CD1c-positive myeloid dendritic cell (primary cell): ENCODE results near the gene FAM98A.

Experiments used
- DNase-seq: peaks from one replicate; pipeline ENCODE4 v3.0.0-alpha.2; 2016; ENCODE audit errors: extremely low spot score

The FAM98A gene

GRCh38 chr2:33599175-33599942 is at the start of gene FAM98A:
TSS of gene FAM98A (minus strand) at chr2:33599299. CDS start at chr2:33599221, 78 bp downstream.
- DNase-seq = peak; percentile 100

DNA sequence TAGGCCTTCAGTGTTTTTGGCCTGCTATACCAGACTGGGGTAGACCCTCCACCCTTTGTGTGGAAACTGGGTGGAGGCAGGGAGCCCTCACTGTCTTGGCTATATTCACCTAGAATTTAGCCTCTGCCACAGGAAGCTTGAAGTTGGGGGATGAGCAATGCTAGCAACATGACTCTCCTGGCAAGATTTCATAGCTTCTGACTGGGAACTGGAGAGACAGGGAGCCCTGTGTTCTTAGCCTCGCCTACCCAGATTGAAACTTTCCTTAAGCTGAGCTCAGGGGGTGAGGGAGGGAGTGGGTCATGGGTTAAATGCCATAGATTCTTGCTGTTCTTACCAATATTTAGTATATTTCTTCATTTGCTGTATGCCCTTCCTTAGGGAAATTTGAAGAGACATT is 46.8 kb upstream of the FAM98A start:
- no peak for DNase-seq

- no peak for DNase-seq
Measured at GRCh38 chr2:33644215-33644614, 45.1 kb upstream of the FAM98A start.

DNA sequence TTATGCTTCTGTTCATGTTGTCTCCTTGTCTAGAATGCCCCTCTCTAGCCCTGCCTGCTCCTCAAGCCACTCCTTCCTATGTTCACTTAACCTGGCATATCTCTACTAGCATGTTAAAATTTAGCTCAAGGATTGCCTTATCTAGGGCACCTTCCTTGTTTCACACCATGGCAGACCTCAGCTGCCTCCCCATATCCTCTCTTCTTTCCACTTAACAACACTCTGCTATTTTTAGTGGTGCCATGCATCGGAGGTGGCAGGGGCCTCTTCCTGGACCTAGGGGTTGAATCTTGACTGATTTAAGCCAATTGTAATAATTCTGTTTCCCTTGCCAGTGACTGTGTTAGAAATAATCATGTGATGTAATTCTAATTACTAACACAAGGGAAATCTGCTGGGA is 36.9 kb upstream of the FAM98A start:
- DNase-seq = no peak

DNA sequence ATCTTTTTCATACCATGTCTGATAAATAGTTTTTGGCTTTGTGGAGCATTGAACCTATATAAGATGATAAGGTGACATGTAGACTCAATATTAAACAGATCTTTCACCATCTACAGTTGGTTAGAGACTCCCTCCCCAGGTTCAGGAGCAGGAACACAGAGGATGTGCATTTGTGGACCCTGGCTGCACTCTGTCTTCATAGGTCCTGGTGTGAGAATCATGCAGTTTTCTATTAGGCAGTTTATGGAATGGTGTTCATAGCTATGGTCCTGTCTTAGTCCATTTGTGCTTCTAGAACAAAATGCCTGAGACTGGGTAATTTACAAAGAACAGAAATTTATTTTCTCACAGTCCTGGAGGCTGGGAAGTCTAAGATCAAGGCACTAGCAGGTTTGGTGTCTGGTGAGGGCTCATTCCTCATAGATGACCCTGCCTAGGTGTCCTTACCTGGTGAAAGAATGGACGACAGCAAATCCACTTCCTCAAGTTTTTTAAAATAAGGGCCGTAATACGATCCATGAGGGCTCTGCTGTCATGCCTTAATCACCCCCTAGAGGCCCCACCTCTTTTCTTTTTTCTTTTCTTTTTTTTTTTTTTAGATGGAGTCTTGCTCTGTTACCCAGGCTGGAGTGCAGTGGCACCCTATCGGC is 35.3 kb upstream of the FAM98A start:
- DNase-seq = no peak

GRCh38 chr2:33633315-33633714 is 34.2 kb upstream of the FAM98A start:
- no peak for DNase-seq

- no peak for DNase-seq
Measured at GRCh38 chr2:33632831-33633230, 33.7 kb upstream of the FAM98A start.

DNA sequence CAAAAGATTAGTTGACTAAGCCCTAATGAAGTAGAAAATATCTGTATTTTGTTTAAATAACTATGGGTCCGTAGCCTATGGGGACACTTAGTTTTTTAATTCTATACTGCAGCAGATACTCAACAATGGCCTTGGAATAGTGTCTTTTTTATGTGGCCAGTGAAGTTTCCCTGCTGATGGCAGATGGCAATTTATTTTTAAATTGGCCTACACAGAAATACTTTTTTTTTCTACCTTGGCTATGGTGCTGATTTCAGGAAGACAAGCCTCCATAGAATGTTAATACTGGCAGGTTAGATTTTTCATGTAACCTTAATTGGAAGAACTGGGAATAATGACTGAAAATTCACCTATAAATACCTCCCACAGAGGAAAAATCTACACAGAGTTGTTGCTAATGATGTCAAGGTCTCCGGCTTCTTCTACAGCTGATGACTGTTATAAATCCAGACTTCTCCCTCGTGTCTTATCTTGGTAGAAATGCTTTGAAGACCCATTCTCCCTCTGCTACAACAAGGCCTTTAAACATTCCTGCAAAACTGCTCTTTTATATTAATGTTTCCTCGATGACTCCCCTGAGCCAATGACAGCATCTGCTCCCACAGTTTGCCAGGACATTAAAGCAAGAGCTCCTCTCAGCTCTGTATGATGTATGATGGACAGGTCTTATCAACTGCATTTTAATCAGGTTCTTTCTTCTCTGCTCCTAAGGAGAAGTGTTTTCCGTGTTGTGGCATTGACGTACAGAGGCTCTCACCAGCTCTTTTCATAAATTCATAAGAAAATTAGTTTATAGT is 29.1 kb upstream of the FAM98A start:
- no peak for DNase-seq

GRCh38 chr2:33619028-33619427 is 19.9 kb upstream of the FAM98A start:
- DNase-seq = peak; percentile 10

- no peak for DNase-seq
Measured at GRCh38 chr2:33617989-33618388, 18.9 kb upstream of the FAM98A start.

DNA sequence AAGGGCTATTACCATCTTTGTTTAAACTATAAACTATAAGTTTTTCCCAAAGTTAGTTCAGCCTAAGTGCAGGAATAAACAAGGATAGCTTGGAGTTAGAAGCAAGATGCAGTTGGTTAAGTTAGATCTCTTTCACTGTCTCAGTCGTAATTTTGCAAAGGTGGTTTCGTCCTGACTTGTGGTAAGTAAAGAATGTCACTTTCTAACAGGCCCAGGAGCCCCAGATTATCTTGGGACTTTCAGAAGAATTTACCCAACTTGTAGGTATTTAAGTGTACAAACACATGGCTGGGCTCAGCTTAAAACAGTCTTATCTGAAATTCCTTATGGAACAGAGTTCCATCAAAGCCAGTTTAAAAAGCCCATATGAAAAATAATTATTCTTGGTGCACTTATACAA is 18.3 kb upstream of the FAM98A start:
- no peak for DNase-seq

DNA sequence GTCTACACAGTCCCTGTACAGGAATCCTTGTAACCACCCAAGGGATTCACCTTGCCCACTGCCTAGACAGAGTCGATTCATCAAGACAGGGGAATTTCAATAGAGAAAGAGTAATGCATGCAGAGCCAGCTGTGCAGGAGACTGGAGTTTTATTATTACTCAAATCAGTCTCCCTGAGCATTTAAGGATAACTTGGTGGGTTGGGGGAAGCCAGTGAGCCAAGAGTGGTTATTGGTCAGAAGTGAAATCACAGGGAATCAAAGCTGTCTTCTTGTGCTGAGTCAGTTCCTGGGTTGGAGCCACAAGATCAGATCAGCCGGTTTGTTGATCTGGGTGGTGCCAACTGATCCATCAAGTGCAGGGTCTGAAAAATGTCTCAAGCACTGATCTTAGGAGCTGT is 17.8 kb upstream of the FAM98A start:
- no peak for DNase-seq

DNA sequence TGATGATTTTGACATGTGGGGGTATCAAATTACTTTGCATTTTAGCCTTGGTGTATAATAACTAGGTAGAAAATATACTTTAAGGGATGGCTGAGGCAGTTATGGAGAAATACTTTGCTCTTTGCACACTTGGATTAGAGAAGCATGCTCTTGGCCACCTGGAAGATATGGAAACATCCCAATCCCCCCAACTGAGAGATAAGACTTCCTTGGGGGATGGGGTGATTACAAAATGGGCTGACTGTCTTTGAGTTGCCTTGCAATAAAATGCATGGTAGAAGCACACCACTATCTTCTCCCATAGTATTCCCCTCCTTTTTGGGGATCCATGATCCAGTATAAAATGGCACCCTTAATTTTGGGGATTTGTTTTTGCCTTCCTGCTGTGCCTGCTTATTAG is 15.1 kb upstream of the FAM98A start:
- DNase-seq = no peak

DNA sequence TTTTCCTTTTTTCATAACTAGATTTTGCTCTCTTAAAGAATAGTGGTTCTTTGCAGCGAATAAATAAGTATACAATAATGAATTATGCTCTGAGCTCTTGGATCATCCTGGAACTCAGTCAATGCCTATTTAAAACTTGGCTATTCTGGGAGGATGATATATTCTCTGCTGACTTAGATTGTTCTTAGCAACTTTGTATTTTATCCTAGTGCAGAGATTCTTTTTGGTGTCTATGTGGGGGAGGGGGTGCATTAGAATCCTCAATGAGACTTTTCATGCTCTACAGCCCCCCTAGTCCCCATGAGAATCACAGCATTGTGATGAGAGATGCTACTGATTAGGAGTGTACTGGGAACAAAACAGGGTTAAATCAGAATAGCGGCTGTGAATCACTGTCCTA is 8.8 kb upstream of the FAM98A start:
- DNase-seq = no peak

DNA sequence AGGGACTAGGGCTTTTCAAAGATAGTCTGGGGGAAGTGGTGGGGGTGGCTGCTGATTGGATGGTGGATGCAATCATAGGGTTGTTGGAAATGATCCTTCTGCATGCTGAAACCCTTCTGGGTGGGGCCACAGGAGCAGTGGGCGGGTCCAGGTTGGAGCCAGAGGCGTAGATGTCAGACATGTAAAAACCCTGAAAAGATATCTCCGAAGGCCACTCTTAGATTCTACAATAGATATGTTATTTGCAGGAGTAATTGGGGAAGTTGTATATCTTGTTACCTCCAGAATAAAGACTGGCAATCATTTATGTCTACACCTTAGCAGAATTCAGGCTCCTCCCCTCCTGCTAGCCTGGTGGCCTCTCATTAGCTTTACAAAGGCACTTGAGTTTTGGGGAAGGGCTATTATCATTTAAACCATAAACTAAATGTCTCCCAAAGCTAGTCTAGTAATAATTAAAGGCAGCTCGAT is 8.2 kb upstream of the FAM98A start:
- DNase-seq = no peak

DNA sequence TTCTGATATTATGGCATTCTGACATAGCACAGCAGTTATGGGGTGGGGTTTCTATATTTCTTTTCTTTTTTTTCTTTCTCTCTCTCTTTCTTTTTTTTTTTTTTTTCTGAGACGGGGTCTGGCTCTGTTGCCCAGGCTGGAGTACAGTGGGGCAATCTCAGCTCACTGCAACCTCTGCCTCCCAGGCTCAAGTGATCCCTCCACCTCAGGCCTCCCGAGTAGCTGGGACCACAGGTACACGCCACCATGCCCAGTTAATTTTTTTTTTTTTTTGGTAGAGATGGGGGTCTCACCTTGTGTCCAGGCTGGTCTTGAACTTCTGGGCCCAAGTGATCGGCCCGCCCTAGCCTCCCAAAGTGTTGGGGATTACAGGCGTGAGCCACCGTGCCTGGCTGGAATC is 7.5 kb upstream of the FAM98A start:
- no peak for DNase-seq

GRCh38 chr2:33606100-33606499 is 7.0 kb upstream of the FAM98A start:
- no peak for DNase-seq

GRCh38 chr2:33605056-33605455 is 6.0 kb upstream of the FAM98A start:
- DNase-seq = no peak

DNA sequence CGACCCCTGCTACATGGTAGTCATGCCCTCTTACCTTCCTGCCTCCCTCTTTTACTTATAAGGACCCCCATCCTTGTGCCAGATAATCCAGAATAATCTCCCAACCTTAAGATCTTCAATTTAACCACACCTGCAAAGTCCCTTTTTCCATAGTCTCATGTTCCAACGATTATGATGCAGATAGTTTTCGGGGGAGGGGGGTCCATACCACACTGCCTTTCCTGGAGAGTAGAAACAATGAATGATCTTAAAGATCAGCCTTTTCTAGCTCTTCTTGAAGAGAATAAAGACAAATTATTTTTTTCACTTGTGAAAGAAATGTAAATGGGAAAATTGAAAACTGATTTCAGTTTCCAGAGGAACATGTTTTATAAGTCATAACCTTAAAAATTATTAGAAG is 4.3 kb upstream of the FAM98A start:
- DNase-seq = no peak

DNA sequence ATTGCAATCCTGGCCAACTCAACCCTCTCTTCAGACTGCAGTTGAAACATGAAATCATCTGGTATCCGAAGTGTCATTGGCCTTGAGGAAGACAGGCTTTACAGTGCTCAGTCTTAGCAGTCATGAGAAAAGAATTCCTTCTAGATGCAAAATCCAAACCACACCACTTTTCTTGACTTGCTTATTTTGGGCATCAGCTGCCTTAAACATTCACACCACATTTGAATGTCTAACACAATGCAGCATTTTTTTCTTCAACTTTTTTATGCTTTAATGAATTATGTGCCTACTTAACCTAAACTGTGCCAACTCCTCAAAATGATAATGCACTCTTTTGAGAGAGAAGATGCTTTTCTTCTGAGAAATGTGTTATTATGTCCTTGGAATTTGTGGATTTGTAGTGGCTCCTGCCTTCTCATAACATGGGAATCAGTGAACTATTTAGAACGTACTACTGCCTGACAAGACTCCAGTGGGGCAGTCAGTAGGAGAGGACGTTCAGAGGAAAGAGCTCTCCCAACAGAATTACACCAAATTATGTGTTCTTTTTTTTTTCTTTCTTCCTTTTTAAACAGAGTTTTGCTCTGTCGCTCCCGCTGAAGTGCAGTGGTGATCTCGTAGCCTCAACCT is 3.2 kb upstream of the FAM98A start:
- no peak for DNase-seq

GRCh38 chr2:33599943-33600192 is 769 bp upstream of the FAM98A start:
- DNase-seq = no peak

GRCh38 chr2:33598561-33599174 is 431 bp downstream of the FAM98A start:
- DNase-seq = peak; percentile 53
